Fibroblast of lung (primary cell): ENCODE measurements around the gene HYAL1. TPM values are rescaled to one million over a fixed set of nuclear protein-coding genes. Genes with fewer than 3 reads are reported as not detected.

Source experiments
- DNase-seq, 2 donors: peaks; one replicate each; pipeline versions ENCODE4 v3.0.0 to v3.0.0-alpha.2; 2010; ENCODE audit warnings: low read depth in 2 of 2
- H2AFZ ChIP-seq: 2 replicates; pipeline ENCODE4 v1.5.1; 2012; ENCODE audit warnings: low read length, control low read depth, inconsistent platforms
- H3K27ac ChIP-seq: 2 replicates; pipeline ENCODE4 v1.5.1; 2011; ENCODE audit warnings: low read length, control low read depth; ENCODE audit not compliant: insufficient read depth
- H3K27me3 ChIP-seq: 2 replicates; pipeline ENCODE4 v1.5.1; 2011; ENCODE audit warnings: mild to moderate bottlenecking, low read length; ENCODE audit not compliant: control insufficient read depth, insufficient read depth
- H3K36me3 ChIP-seq: 2 replicates; pipeline ENCODE4 v1.5.1; 2011; ENCODE audit warnings: low read length; ENCODE audit not compliant: control insufficient read depth, insufficient read depth
- H3K4me1 ChIP-seq: 2 replicates; pipeline ENCODE4 v1.5.1; 2011; ENCODE audit warnings: low read length; ENCODE audit not compliant: control insufficient read depth, insufficient read depth; ENCODE audit errors: extremely low read depth
- H3K4me2 ChIP-seq: 2 replicates; pipeline ENCODE4 v1.5.1; 2011; ENCODE audit warnings: low read length, control low read depth; ENCODE audit not compliant: insufficient read depth; ENCODE audit errors: extremely low read depth
- H3K4me3 ChIP-seq, 4 experiments: fragments of 200-600 bp in 1 of 4; sonication (generic) in 1 of 4; replicated peaks in 1 of 4; 2 replicates each; pipeline ENCODE4 v1.5.1; 2011 to 2016; ENCODE audit warnings: low read length in 4 of 4, low read depth in 3 of 4, mild to moderate bottlenecking in 3 of 4, control low read depth in 2 of 4, inconsistent platforms in 1 of 4, mixed read lengths in 1 of 4; ENCODE audit not compliant: insufficient read depth in 1 of 4; ENCODE audit errors: control extremely low read depth in 1 of 4
- H3K79me2 ChIP-seq: 2 replicates; pipeline ENCODE4 v1.5.1; 2012; ENCODE audit warnings: mild to moderate bottlenecking, low read length, inconsistent platforms; ENCODE audit not compliant: control insufficient read depth, insufficient read depth
- H3K9ac ChIP-seq: 2 replicates; pipeline ENCODE4 v1.5.1; 2011; ENCODE audit warnings: mild to moderate bottlenecking, low read length, control low read depth; ENCODE audit not compliant: insufficient read depth
- H3K9me3 ChIP-seq: 2 replicates; pipeline ENCODE4 v1.5.1; 2012; ENCODE audit warnings: low read depth, low read length; ENCODE audit not compliant: control insufficient read depth, insufficient read depth
- H4K20me1 ChIP-seq: 2 replicates; pipeline ENCODE4 v1.5.1; 2011; ENCODE audit warnings: low read length; ENCODE audit not compliant: control insufficient read depth, insufficient read depth; ENCODE audit errors: extremely low read depth
- EZH2 ChIP-seq: IDR thresholded peaks from 2 replicates; pipeline ENCODE4 v1.5.1; 2012; ENCODE audit warnings: low read length, control low read depth, mild to moderate bottlenecking; ENCODE audit errors: missing control alignments
- polyA plus RNA-seq, 2 donors: library from polyadenylated mRNA; depleted of rRNA in 1 of 2; stranded (reverse) in 1 of 2; unstranded in 1 of 2; fragments of >200 nt; gene quantifications; 2 replicates each; pipeline ENCODE4 v1.2.1, GENCODE V29; 2011 to 2012; ENCODE audit warnings: missing spikeins in 1 of 2
- total RNA-seq: library from RNA; depleted of rRNA; stranded (reverse); fragments of >200 nt; gene quantifications from 2 replicates; pipeline ENCODE4 v1.2.1, GENCODE V29; 2014
- TF ChIP-seq, protein P1 (sequence below), 2 donors: IDR thresholded peaks in 1 of 2; conservative IDR thresholded peaks in 1 of 2; 1 replicate in 1 of 2; 2 replicates in 1 of 2; pipeline ENCODE4 v1.5.1; 2011 to 2012; ENCODE audit warnings: low read length in 2 of 2, control low read depth in 1 of 2, inconsistent platforms in 1 of 2, low read depth in 1 of 2, mild to moderate bottlenecking in 1 of 2

Gene HYAL1
- total and polyA plus RNA-seq, 2 donors (not counting 1 experiment from before 2014, with no cell fraction given), result 1.3 to 2.5 TPM

DNA sequence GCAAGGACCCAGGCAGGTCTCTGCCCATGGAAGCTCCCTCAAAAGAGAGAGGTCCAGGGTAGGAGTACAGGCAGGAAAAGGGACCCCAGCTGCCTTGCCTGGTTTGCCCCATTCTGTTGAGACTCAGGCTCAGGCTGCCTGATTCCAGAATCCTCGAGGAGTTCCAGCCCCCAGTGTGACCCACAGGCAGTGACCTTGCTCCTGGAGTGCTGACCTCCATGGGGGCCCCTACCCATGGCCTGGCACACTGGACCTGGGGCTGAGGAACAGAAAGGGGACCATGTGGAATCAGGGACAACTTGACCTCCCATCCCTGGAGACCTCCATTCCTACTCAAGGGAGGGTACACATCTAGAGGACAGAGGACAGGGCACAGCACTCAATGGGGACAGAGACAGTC, 37.8 kb downstream of the HYAL1 start:
- Histone ChIP-seq H3K27me3 (no peaks in the 10 kb centered on the region), H4K20me1 (no peaks in the 10 kb centered on the region), H3K4me3 (no peak overlapping the region), H3K36me3 (peaks cover 2% of the 10 kb centered on the region), H3K79me2 (no peaks in the 10 kb centered on the region), H3K4me2 (no peak overlapping the region), H3K4me1 (peaks cover 60% of the 10 kb centered on the region), H3K27ac (peak overlapping the region; percentile 66), H3K9ac (no peak overlapping the region), H2AFZ (no peak overlapping the region), H3K9me3 (no peaks in the 10 kb centered on the region)
- TF ChIP-seq, protein P1, sequence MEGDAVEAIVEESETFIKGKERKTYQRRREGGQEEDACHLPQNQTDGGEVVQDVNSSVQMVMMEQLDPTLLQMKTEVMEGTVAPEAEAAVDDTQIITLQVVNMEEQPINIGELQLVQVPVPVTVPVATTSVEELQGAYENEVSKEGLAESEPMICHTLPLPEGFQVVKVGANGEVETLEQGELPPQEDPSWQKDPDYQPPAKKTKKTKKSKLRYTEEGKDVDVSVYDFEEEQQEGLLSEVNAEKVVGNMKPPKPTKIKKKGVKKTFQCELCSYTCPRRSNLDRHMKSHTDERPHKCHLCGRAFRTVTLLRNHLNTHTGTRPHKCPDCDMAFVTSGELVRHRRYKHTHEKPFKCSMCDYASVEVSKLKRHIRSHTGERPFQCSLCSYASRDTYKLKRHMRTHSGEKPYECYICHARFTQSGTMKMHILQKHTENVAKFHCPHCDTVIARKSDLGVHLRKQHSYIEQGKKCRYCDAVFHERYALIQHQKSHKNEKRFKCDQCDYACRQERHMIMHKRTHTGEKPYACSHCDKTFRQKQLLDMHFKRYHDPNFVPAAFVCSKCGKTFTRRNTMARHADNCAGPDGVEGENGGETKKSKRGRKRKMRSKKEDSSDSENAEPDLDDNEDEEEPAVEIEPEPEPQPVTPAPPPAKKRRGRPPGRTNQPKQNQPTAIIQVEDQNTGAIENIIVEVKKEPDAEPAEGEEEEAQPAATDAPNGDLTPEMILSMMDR (conservative IDR thresholded peaks at IDR 0.05 in 1 of 2, IDR thresholded peaks at IDR 0.05 in 1 of 2; ENCODE audit: low read depth in 1 of 2, low read length in 2 of 2), result no peak
- no peak for TF ChIP-seq EZH2
- DNase-seq, result no peak

DNA sequence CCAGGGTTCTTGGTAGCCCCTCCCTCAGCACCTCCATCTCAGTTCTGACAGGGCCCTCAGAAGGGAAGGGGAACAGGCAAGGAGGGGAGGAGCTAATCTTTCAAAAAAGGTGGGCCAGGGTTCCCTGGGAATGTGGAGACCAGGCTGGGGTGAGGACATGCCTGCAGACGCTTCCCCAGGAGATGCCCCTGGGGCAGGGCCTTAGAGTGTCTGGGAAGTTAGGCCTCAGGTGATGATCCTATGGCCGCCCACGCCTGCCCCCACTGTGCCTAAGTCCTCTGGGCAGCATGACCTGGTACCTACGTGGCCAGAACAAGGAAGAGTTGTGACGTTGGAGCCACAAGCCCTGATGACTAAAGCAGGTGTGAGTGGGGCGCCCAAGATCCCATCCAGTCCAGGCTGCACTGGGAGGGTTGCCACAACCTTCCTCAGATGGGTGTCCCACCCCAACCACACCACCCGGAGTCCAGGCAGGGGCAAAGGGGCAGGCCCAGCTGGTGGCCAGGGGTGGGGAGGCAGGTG, 38.3 kb downstream of the HYAL1 start:
- no peaks in the 10 kb centered on the region for H4K20me1 ChIP-seq
- H2AFZ ChIP-seq, result no peak overlapping the region
- peak overlapping the region; percentile 48 for H3K4me2 ChIP-seq
- DNase-seq, result no peak
- peaks cover 58% of the 10 kb centered on the region for H3K4me1 ChIP-seq
- H3K27me3 ChIP-seq, result no peaks in the 10 kb centered on the region
- H3K9me3 ChIP-seq, result no peaks in the 10 kb centered on the region
- no peaks in the 10 kb centered on the region for H3K79me2 ChIP-seq
- no peak overlapping the region for H3K9ac ChIP-seq
- H3K27ac ChIP-seq, result peak overlapping the region; percentile 66
- H3K36me3 ChIP-seq, result peaks cover 2% of the 10 kb centered on the region
- H3K4me3 ChIP-seq, result no peak overlapping the region
- TF ChIP-seq, protein P1 (conservative IDR thresholded peaks at IDR 0.05 in 1 of 2, IDR thresholded peaks at IDR 0.05 in 1 of 2; ENCODE audit: low read depth in 1 of 2, low read length in 2 of 2), result no peak
- no peak for TF ChIP-seq EZH2

DNA sequence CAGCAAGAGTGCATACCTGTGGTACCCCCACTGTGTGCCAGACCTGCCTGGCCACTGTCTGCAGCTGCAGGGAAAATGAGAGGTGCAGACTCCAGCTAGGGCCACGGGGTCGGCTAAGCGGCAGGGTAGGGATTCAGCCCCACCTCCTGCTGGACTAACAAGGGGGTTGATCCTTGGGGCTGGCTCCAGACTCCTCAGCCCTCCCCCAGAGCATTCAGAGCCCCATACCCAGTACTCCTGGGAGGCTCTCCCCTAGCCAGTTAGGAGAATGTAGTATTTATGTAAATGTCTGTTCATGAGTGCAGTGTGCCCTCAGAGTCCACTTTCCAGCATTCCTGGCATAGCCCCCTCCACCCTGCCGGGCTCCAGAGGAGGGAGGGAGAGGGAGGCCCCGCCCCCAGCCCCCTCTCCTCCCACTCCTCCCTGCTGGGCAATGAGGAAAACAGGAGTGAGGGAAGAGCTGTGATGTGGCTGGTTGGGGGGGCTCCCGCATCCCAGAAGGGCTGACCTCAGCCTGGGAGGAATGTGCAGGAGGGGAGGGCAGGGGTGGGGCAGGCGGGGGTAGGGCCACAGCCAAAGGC, 38.9 kb downstream of the HYAL1 start:
- H3K9me3 ChIP-seq, result no peaks in the 10 kb centered on the region
- peaks cover 2% of the 10 kb centered on the region for H3K36me3 ChIP-seq
- H3K27me3 ChIP-seq, result no peaks in the 10 kb centered on the region
- H2AFZ ChIP-seq, result no peak overlapping the region
- H3K79me2 ChIP-seq, result no peaks in the 10 kb centered on the region
- H4K20me1 ChIP-seq, result no peaks in the 10 kb centered on the region
- H3K9ac ChIP-seq, result no peak overlapping the region
- TF ChIP-seq, protein P1 (conservative IDR thresholded peaks at IDR 0.05 in 1 of 2, IDR thresholded peaks at IDR 0.05 in 1 of 2; ENCODE audit: low read depth in 1 of 2, low read length in 2 of 2), result no peak
- no peak for TF ChIP-seq EZH2
- peak overlapping the region; percentile 7 for H3K4me2 ChIP-seq
- peaks cover 54% of the 10 kb centered on the region for H3K4me1 ChIP-seq
- H3K27ac ChIP-seq, result peak overlapping the region; percentile 66
- H3K4me3 ChIP-seq, result no peak overlapping the region
- DNase-seq, result peak; percentile 93 to 97
